KOPT-K1 (cell line): ENCODE data around the gene DYNAP.

Experiments used
- H3K27ac ChIP-seq: fragments of 200-600 bp; sonication (generic); 2 replicates; pipeline ENCODE4 v1.5.1; 2016; ENCODE audit warnings: antibody characterized with exemption, mild to moderate bottlenecking, low read depth, low read length; ENCODE audit not compliant: poor library complexity, severe bottlenecking
- H3K36me3 ChIP-seq: fragments of 200-600 bp; sonication (generic); 2 replicates; pipeline ENCODE4 v1.5.1; 2017; ENCODE audit warnings: antibody characterized with exemption, mild to moderate bottlenecking, low read length, moderate library complexity; ENCODE audit not compliant: insufficient read depth
- H3K9me3 ChIP-seq: fragments of 200-600 bp; sonication (generic); 2 replicates; pipeline ENCODE4 v1.5.1; 2017; ENCODE audit warnings: antibody characterized with exemption, low read length, mild to moderate bottlenecking; ENCODE audit not compliant: insufficient read depth, poor library complexity, severe bottlenecking

Gene DYNAP

GRCh38 chr18:54590945-54591344 is at the start of gene DYNAP:
Gene DYNAP, plus strand, starts transcription at chr18:54591245. Its CDS starts 38 bp downstream, at chr18:54591283.
- H3K27ac ChIP-seq = no peak within 1 kb of the TSS

DNA sequence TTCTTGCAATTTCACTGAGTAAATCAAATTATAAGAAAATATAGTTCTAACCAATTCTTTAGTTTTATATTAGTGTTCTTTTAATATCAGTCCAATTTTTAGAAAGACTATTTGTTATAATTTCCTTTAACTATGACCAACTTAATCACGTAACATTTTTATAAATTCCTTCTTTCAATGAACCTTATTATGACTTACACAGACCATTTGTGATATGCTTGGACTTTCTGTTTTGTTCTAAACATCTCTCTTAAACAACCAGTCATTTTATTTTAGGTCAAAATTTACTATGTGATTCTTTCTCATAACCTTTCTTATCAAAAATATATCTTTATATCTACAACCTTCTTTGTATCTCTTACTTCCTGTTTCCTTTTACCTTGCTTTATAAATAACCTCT is 39.5 kb upstream of the DYNAP start:
- Histone ChIP-seq H3K36me3 (no peaks in the 10 kb centered on the region), H3K27ac (no peak overlapping the region), H3K9me3 (peaks cover 13% of the 10 kb centered on the region)

More at GRCh38 chr18:54590945-54591344, at the start of gene DYNAP:
- Histone ChIP-seq H3K36me3 (no peaks in the 10 kb centered on the region), H3K9me3 (no peaks in the 10 kb centered on the region)

DNA sequence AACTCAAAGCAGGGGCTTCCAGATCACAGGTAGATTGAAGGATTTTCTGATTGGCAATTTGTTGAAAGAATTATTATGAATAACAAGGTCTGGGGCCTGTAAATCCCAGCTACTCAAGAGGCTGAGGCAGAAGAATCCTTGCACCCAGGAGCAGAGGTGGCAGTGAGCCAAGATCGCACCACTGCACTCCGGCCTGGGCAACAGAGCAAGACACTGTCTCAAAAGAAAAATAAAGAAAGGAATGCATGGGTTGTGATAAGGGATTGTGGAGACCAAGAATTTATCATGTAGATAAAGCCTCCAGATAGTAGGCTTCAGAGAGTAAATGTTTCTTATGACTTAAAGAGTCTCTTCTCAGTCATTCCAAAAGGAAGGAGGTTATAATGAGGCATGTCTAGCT is 35.8 kb upstream of the DYNAP start:
- H3K9me3 ChIP-seq = peaks cover 11% of the 10 kb centered on the region
- no peak overlapping the region for H3K27ac ChIP-seq
- no peaks in the 10 kb centered on the region for H3K36me3 ChIP-seq

DNA sequence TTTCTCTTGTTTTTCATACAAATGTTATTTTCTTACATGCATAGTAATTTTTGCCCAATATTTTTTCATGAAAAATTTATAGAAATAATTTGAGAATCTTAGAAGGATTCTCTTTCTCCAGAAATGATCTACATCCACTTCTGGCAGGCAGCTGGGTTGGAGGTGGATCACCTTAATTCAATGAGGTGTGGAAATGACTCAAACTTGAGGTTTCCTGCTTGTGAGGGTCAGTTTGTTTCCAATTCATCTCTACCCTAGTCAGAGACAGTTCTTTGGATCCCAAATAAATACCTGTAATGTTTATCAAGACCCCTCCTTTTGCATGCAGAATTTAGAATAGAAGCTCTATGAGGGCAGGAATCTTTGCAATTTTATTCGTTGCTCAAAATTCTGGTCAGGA is 35.0 kb upstream of the DYNAP start:
- no peaks in the 10 kb centered on the region for H3K36me3 ChIP-seq
- peaks cover 4% of the 10 kb centered on the region for H3K9me3 ChIP-seq
- H3K27ac ChIP-seq = no peak overlapping the region

- H3K27ac ChIP-seq = no peak overlapping the region
Measured at GRCh38 chr18:54557958-54558357, 33.1 kb upstream of the DYNAP start.

DNA sequence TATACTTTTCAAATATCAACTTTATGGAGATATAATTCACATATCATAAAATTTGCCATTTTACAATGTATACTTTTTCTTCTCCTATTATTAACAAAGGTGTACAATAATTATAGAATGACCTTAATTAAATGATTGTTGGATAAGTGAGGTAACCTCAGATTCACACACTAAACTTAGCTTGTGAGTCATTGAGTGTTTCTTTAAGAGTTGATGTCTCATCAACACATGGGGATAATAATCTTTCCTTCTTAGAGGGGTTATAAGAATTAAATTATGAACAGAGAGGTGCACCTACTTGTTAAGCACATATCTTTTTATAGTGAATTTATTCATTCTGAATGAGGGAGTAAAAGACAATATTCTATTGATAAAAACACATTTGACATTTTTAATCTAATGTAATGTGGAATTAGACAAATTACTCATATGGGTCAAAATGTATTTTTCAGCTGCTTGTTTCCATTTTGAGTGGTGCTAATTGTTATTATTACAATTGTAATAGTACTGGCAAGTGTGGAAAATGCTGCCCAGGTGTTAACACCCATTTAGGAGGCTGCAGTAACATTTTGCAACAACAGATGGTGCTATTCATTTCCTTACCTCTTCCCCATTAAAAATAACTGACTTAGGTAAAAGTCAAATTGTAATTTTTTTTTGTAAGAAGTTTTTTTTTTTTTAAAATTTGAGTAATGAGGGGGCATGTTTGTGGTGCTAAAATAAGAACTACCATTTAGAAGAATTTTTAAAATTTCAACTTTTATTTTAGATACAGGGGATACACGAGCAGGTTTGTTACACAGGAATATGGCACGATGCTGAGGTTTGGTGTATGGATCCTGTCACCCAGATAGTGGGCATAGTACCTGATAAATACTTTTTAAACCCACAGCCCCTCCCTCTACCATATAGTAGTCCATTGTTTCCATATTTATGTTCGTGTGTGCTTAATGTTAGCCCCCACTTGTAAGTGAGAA is 32.1 kb upstream of the DYNAP start:
- Histone ChIP-seq H3K36me3 (no peaks in the 10 kb centered on the region), H3K9me3 (no peaks in the 10 kb centered on the region), H3K27ac (no peak overlapping the region)

More at GRCh38 chr18:54557958-54558357, 33.1 kb upstream of the DYNAP start:
- no peaks in the 10 kb centered on the region for H3K9me3 ChIP-seq
- H3K36me3 ChIP-seq = no peaks in the 10 kb centered on the region

- no peaks in the 10 kb centered on the region for H3K9me3 ChIP-seq
- H3K36me3 ChIP-seq = no peaks in the 10 kb centered on the region
- no peak overlapping the region for H3K27ac ChIP-seq
Measured at GRCh38 chr18:54561706-54562267, 29.3 kb upstream of the DYNAP start.

DNA sequence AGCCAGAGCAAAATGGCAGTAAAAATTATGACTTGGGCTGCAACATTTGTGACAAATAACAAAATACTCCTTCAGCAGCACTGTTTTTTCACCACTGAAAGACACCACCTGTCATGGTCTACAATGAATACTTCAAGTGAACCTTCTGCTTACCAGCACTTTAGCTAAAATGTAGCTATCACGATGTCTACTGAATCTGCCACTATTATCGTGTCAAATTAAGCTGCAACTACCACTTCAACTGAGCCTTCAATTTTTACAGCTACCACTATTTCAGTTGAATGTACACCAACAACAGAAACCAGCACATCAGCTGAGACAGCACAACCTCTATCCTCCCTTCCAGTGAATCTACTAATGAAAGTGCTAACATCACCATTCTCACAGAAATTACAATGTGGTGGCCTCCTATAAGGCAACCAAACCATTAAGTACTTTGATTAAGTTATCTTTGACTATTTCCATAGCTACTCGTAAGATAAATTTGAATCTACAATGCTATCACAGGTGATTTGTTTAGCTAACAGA is 10.8 kb upstream of the DYNAP start:
- no peak overlapping the region for H3K27ac ChIP-seq
- no peaks in the 10 kb centered on the region for H3K36me3 ChIP-seq
- no peaks in the 10 kb centered on the region for H3K9me3 ChIP-seq

GRCh38 chr18:54584065-54584464 is 7.0 kb upstream of the DYNAP start:
- H3K27ac ChIP-seq = no peak overlapping the region
- no peaks in the 10 kb centered on the region for H3K36me3 ChIP-seq
- H3K9me3 ChIP-seq = no peaks in the 10 kb centered on the region

DNA sequence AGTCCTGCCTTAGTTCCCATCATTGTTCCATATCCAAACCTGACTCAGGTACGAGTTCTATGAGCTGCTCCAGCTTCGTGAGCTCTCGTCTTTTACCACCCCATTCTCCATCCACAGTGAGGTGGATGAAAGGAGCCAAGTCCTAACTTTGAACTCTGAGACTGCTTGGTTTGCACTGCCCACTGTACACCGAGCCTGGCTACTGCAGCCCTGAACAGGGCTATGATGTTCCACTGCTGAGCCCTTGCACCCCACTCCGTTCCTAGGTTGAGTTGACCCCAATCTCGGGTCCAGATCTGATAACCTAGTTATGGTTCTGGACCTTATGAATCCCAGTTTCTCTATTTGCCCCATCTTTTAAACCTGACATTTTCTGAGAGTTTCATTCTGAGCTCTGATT is 5.3 kb upstream of the DYNAP start:
- Histone ChIP-seq H3K27ac (no peak overlapping the region), H3K36me3 (no peaks in the 10 kb centered on the region), H3K9me3 (no peaks in the 10 kb centered on the region)

GRCh38 chr18:54604211-54604610 is 13.2 kb downstream of the DYNAP start:
- Histone ChIP-seq H3K27ac (no peak overlapping the region), H3K9me3 (no peaks in the 10 kb centered on the region), H3K36me3 (no peaks in the 10 kb centered on the region)

GRCh38 chr18:54606835-54607212 is 15.8 kb downstream of the DYNAP start:
- Histone ChIP-seq H3K36me3 (no peaks in the 10 kb centered on the region), H3K27ac (no peak overlapping the region)

GRCh38 chr18:54607213-54608027 is 16.4 kb downstream of the DYNAP start:
- H3K36me3 ChIP-seq = no peaks in the 10 kb centered on the region
- H3K27ac ChIP-seq = no peak overlapping the region
- no peaks in the 10 kb centered on the region for H3K9me3 ChIP-seq

More at GRCh38 chr18:54606835-54607212, 15.8 kb downstream of the DYNAP start:
- no peaks in the 10 kb centered on the region for H3K9me3 ChIP-seq

- Histone ChIP-seq H3K36me3 (no peaks in the 10 kb centered on the region), H3K27ac (no peak overlapping the region), H3K9me3 (no peaks in the 10 kb centered on the region)
Measured at GRCh38 chr18:54608028-54608642, 17.1 kb downstream of the DYNAP start.
